Choroid plexus epithelial cell (primary cell): ENCODE results near the gene ANKRD18A.

Experiments
- DNase-seq: peaks from one replicate; pipeline ENCODE4 v3.0.0-alpha.2; 2010; ENCODE audit warnings: low read depth
- H3K4me3 ChIP-seq: 2 replicates; pipeline ENCODE4 v1.5.1; 2011; ENCODE audit warnings: low read depth, mild to moderate bottlenecking, control low read depth, low read length, moderate library complexity
- CTCF ChIP-seq: conservative IDR thresholded peaks from 2 replicates; pipeline ENCODE4 v1.5.1; 2011; ENCODE audit warnings: low read depth, mild to moderate bottlenecking, control low read depth, inconsistent platforms, low read length, moderate library complexity

ANKRD18A gene

GRCh38 chr9:38652044-38652443 lies 31.6 kb upstream of the ANKRD18A start:
- DNase-seq, result no peak
- no peak overlapping the region for H3K4me3 ChIP-seq
- no peak for TF ChIP-seq CTCF

GRCh38 chr9:38651400-38652042 lies 31.1 kb upstream of the ANKRD18A start:
- TF ChIP-seq CTCF, result no peak
- H3K4me3 ChIP-seq, result no peak overlapping the region
- no peak for DNase-seq

- DNase-seq, result no peak
- no peak overlapping the region for H3K4me3 ChIP-seq
- no peak for TF ChIP-seq CTCF
Observed at GRCh38 chr9:38650564-38650963, 30.2 kb upstream of the ANKRD18A start.

- DNase-seq, result no peak
Observed at GRCh38 chr9:38649731-38650363, 29.5 kb upstream of the ANKRD18A start.

GRCh38 chr9:38644601-38645000 lies 24.2 kb upstream of the ANKRD18A start:
- TF ChIP-seq CTCF, result no peak
- H3K4me3 ChIP-seq, result no peak overlapping the region
- no peak for DNase-seq

More at GRCh38 chr9:38649731-38650363, 29.5 kb upstream of the ANKRD18A start:
- no peak overlapping the region for H3K4me3 ChIP-seq
- no peak for TF ChIP-seq CTCF

GRCh38 chr9:38643815-38644173 lies 23.4 kb upstream of the ANKRD18A start:
- no peak for TF ChIP-seq CTCF
- DNase-seq, result no peak
- H3K4me3 ChIP-seq, result no peak overlapping the region
